ENCODE results near the gene C7orf25.

The C7orf25 gene

GRCh38 chr7:42876182-42877068 is 35.4 kb downstream of the C7orf25 start:
- peak in 1 of 2 experiments; percentile 27 for DNase-seq

- DNase-seq, result no peak
Measured at GRCh38 chr7:42869131-42870020, 42.5 kb downstream of the C7orf25 start.

GRCh38 chr7:42868480-42868879 is 43.4 kb downstream of the C7orf25 start:
- DNase-seq, result no peak
